ENCODE measurements around the gene LIN7C.

The LIN7C gene

GRCh38 chr11:27444801-27445215 is 61.8 kb downstream of the LIN7C start:
- DNase-seq: no peak

Measured in stimulated activated CD4-positive, alpha-beta T cell treated with anti-CD3 and anti-CD28 coated beads, Interleukin-4, amount 100 ng/mL, for 4 hours (primary cell).